NCI-H146 treated with DMSO at 0.1 percent for 48 hours (cell line): Measurements from ENCODE around the gene NFKB2.

Source experiments
- DNase-seq: peaks from one replicate; lab custom pipeline; 2025; ENCODE audit not compliant: unreplicated experiment; lab: John Stamatoyannopoulos, UW

The NFKB2 gene

DNA sequence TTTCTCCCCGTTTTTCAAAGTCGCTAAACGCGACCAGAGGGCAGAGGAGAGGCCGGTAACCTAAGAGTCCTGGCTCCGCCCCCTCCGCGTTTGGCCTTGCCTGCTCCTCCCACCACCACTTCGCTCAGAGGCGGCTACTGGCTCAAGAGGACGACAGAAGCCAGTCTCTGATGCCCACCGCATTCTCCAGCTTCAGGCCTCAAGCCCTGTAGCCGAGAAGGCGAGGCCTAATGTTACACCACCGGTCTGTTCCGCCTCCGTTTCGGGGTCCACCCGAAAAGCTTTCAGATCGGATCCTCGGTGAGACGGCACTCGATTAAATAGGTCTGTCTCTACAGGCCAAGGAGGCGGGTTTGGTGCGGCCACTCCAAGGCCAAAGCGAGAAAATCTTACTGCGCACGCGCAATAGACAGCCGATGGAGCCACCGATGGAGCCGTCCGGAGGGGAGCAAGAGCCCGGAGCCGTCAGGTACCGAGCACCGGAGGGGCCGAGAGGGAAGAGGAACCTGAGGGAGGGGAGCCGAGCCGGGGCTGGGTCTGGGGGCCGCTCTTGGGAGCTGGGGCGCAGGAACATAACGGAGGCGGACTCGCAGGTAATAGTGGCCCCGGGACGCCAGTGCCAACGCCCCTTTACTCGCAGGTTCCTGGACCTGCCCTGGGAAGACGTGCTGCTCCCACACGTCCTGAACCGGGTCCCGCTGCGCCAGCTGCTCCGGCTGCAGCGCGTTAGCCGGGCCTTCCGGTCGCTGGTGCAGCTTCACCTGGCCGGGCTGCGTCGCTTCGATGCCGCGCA lies 25.4 kb downstream of the NFKB2 start, which contains the start of gene FBXL15:
FBXL15 (plus strand) TSS at position 123 of the 793 bp plus-strand sequence; CDS start at position 417, 294 bp downstream.
- peak; percentile 95 for DNase-seq

DNA sequence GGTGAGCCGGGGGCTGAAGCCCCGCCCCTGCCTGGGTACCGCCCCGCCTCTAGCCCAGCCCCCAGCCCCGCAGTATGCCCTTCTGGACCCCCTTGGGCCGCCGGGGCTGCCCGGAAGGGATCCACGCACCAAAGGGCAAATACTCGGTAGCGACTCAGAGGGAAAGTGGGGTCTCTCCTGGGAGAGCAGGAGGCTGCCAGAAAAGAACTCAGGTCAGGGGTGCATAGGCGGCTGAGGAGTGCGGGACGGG lies 25.9 kb downstream of the NFKB2 start:
- DNase-seq = no peak

DNA sequence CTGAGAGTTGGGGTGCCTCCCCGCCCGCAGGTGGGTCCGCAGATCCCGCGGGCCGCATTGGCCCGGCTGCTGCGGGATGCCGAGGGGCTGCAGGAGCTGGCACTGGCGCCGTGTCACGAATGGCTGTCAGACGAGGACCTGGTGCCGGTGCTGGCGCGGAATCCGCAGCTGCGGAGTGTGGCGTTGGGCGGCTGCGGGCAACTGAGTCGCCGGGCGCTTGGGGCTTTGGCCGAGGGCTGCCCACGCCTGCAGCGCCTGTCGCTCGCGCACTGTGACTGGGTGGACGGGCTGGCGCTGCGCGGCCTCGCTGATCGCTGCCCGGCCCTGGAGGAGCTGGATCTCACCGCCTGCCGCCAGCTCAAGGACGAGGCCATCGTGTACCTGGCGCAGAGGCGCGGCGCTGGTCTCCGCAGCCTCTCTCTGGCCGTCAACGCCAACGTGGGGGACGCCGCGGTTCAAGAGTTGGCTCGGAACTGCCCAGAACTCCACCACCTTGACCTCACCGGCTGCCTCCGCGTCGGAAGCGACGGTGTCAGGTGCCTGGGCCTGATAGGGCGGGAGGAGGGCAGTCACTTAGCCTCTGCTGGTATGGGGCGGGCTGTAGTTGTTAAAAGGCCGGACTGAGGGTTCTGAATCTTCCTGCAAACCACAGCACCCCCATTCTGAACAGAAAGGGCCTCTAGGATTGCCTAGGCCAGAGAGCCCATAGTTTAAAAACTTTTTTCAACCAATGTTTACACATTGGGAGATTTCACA lies 26.4 kb downstream of the NFKB2 start:
- DNase-seq = no peak

DNA sequence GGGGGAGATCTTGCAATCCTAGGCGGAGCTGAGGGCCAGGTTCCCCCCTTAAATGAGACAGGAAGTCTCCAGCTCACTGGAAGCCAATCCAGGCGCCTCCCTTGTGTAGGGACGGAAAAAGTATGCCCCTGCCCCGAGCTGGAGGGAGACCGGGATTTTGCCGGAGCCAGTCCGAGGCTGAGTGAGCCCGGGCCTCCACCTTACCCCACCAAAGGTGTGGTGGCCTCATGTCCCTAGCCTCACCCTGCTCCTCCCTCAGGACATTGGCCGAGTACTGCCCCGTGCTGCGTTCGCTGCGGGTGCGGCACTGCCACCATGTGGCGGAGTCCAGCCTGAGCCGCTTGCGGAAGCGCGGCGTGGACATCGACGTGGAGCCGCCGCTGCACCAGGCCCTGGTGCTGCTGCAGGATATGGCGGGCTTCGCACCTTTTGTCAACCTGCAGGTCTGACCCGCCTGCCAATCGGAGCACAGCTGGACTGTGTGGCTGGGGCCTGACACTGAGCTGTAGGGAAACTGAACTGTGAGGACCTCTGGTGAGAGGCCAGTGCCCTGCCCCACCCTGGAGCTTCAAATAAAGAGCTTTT lies 27.1 kb downstream of the NFKB2 start:
- DNase-seq = no peak

DNA sequence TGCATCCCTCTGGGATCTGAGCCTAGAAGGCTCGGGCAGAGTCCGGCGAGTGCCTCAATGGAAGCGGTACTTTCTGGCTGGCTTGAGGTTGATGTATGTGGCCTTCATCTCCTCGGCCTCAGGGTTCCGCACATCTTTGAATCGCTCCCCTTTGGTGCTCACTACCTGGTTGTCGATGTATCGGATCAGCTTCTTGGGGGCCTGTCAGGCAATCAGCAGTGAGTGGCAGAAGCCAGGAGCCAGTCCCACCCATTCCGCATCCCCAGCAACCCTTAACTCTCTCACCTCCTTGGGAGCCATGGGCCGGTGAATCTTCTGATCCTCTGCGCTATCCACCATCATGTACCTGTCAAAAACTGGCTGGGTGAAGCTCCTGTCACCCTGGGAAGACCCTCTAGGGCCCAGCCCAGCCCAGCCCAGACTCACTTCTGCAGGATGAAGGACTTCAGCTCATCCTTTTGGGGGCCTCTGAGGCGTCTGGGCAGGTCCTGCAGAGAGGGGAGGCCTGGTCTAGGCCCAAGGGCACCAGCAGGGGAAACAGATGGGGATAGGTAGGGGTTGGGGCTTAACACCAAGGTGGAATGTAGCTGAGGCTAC lies 28.0 kb downstream of the NFKB2 start:
- no peak for DNase-seq

DNA sequence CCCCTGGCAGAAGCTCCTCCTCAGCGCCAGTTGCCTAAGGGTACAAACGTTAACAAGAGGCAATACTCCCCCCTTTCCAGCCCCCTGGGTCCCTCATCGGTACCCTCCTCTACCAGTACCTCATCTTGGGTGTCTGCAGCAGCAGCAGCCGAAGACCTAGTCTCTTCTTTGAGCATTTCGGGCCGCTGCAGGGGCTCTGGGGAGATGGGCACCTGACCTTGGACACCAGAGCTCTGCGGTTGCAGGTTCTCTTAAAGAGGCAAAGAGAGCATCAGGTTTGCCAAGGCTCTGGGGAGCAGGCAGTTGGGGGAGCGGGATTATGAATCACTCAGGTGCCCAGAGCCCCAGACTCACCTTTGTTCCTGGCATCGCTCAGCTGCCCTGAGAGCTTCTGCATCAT lies 28.6 kb downstream of the NFKB2 start:
- DNase-seq = no peak

DNA sequence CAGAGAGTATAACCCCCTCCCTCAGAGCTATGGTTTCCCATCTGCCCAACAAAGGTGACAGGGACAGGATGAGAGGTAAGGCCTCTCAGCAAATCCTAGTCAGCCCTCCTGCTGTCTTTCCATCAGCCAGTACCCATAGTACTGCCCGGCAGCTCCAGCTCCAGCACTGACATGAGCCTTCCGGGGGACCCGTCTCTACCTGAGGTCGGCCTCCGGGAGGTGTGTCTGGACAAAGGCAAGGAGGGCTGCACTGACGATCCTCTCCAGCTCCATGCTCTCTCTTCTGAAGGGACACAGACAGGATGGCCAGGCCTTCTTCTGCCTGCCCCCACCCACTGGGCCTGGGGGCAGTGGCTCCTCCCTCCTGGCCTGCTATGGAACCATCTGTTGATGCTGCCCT lies 29.4 kb downstream of the NFKB2 start:
- no peak for DNase-seq

DNA sequence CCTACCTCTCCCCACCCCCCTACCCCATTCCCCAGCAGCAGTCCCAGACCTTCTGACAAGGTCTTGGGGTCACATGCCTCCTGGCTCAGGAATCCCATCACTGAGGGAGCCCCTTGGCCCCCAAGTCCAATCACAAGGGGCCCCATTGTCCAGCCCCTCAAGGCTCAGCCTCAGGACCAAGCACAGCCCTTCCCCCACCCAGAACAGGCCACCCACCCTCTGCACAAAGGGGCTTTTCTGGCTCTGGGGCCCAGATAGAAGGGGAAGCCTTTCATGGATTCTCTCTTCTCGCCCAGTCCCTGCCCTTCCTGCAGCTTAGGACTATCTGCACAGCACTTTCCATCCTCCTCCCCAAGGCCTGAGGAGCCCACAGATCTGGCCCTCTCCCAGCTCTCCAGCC lies 29.9 kb downstream of the NFKB2 start:
- no peak for DNase-seq

DNA sequence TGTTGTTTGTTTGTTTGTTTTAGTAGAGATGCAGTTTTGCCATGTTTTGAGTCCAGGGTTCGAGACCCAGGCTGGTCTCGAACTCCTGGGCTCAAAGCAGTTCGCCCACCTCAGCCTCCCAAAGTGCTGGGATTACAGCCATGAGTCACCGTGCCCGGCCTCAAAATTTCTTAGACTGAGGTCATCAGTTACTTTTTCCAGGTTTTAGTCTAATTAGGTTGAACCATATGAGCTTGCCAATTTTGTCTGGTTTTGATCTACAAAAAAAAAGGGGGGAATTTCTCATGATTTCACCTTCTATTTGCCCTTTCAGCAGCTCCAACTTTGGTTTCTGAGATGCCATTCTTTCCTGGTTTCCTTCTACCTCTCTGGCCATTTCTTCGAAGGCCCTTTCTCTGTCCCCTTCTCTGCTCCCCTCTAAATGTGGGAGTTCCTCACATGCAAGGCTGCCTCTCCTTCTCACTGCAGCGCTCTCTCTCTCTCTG lies 31.3 kb downstream of the NFKB2 start:
- DNase-seq = no peak

DNA sequence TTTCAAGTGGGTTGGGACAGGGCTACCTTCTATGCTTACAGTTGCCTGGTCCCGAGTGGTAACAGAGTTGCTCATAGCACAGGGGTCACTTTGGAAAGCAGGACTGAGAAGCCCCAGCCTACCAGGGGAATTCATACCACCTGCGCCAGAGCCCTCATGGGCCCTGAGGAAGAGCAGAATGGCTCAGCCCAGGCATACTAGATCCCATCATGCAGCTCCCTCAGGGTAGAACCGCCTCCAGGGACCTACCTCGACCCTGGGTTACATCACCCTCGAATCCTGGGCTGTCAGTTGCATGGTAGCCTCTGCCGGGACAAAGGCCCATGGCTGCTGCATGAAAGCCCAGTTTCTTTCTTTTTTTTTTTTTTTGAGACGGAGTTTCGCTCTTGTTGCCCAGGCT lies 34.0 kb downstream of the NFKB2 start:
- DNase-seq = no peak

DNA sequence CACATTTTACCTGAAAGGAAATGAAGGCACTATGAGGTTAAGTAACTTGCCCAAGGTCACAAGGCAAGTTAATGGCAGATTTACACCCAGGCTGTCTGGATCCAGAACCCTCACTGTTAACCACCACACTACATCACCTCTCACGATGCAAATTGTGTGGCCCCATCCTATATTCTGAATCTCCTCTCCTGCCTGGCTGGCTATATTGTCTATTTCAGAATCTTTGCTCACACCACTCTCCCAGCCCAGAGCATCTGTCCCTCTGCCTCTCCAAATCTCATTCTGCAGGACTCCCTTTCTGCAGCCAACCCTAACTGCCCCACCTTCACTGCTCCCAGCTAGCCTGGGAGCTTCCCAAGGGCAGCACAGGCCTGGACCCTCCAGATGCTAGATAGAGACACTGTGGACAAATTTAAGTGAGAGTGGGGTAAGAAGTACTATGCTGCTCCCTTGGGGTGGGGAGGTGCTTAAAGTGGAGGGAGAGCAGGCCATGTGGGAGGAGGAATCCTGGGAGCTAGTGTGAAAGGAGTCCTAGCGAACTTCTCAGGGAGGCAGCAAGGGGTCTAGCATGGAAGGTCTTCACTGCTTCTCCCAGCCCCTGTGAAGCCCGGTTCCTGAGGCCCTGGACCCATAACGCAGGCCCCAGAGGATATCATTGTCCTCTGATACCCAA lies 36.1 kb downstream of the NFKB2 start:
- DNase-seq = no peak

DNA sequence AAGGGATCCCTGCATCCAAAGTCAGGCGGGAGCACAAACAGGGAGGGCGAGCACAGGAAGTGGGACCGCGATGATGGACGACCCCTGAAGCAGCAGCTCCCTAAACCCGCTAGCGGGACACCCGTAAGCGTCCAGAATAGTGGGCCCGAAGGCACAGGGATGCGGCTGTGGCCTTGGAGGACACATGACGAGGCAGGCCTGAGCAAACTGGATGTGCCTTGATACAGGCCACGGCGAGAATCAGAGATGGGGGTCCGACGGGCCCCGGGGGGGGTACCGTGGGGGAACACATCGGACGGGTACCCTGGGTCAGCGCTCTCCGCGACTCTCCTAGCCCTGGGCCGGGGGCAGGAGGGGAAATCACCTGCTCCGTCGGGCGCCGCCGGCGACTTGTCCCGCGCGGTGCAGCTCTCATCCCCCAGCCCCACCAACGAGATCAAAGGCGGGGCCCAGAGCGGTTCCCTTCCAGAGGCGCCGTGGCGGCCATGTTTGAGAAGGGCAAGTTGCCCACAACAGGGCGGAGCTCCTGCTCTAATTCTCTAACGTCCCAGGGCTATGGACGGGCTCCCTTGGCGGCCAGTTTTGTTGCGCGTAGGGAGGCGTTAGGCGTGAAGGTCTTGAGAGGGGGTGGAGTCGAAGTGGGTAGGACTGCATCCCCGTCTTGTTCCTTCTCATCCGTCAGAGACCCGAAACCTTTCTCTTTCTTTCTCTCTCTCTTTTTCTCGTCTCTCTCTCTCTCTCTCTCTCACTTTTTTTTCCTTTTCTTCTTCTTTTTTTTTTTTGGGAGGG lies 36.9 kb downstream of the NFKB2 start, which contains the start of gene CUEDC2:
CUEDC2 (minus strand) TSS at position 413 of the 789 bp plus-strand sequence. CDS start 7,386 bp downstream, outside the sequence.
- DNase-seq = peak; percentile 92

DNA sequence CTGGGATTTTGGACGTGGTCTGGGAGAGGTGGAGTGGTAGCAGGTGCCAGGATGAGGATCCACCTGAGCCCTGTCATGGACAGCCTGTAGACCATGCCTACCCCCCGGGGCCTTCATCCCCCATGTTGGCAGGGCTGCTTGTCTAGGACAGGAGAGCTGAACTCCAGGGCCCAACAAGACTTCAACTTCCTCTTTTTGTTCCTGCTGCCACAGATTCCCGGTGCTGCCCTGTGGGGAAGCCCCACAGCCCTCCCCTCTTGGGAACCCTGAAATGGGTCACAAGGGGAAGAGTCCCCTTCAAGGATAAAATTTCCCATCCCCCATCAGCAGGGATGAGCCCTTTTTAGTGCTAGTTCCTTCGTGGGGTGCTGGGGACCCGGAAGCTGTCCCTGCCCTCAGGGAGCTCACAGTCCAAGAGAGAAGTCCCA lies 38.1 kb downstream of the NFKB2 start:
- no peak for DNase-seq

DNA sequence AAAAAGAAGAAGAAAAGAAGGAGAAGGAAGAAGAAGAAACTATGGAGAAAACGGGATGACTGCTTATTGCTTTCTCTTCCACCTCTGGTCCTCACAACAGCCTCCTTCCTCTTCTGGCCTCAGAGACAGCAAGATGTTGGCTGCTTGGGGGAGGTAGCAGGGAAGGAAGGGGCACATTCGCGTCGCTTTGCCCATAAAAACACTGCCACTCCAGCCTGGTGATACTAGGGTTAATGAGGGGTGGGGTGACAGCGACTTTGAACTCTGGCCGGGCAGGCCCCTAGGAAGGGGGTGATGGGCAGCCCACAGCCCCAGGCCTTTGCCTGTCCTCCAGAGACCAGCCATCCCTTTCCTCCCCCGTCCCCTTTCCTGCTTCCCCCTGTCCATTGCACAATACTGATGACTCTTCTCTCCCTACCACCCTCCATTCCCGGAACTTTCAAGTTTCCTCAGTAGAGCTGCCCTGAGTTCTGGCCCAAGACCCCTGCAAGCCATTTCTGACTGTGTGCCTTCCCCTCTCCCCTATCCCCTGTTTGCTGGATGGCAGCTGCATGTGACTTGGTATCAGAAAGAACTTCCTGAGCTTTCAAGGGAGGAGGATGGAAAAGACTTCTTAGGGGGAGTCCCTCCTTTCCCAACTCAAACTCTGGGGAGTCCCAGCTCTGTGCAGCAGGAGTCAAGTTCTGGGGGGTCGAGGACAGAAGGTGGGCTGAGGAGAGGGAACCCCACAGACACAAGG lies 39.1 kb downstream of the NFKB2 start:
- DNase-seq = no peak

DNA sequence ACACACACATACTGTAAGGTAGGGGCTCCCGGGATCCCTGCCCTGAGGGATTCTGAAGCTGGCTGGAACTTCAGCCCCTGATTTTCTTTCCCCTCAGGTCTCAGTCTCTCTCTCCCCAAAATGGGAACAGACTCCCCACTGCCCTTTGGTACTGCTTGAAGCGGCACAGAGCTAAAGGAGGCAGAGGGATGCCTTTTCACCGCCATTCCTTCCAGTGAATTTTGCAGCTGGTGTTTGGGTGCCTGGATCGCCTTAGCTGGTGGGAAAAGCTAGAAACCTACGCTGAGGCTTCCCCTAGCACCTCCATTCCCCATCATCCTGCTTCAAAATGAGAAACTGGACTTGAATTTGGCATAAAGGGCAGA lies 39.6 kb downstream of the NFKB2 start:
- DNase-seq = no peak

DNA sequence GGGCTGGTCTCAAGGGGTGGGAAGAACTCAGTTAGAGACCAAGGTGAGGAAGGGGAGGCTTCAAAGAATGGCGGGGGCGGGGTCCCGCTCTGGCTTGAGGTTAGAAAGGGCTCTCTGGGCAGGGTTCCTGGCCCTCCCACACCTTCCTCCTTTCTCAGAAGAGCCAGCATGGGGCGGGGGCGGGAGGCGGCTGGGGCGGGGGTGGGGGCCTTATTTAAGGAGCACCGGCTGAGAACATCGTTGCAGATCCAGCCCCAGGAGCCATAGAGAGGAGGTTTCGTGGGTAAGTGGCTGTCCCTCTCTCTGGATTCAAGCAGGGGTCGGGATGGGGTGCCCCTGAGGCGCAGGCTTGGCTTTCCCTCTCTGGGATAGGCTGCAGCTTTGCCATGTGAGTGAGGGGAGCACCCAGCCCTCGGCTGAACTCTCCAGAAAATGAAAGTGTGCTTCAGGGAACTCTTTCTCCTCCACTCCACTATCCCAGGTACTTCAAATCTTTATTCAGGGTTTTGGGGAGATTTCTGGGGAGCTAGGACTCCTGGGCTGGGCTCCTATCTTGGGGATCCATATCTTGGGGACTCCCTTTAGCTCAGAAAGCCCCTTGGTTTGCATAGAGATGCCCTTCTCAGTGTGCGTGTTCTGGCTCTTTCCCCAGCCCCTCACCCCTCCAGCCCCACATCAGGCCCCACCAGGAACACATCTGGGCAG lies 40.2 kb downstream of the NFKB2 start:
- no peak for DNase-seq

DNA sequence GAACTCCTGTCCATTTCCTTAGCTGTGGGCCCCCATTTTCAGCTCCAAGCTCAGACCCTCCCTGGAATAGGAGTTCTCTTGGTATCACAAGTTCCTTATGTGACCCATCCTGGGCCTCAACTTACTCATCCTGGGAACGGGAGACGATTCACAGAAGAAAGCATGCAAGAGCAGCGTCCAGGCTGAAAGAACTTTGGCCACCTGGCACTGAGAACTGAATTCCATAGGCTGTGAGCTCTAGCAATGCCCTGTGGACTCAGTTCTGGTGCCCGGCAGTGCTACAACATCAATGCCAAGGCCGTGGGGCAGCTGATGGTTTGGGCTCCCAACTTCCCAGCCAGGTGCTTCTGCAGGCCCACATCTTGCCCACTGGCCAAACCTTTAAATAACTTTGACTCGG lies 40.8 kb downstream of the NFKB2 start:
- DNase-seq = no peak

DNA sequence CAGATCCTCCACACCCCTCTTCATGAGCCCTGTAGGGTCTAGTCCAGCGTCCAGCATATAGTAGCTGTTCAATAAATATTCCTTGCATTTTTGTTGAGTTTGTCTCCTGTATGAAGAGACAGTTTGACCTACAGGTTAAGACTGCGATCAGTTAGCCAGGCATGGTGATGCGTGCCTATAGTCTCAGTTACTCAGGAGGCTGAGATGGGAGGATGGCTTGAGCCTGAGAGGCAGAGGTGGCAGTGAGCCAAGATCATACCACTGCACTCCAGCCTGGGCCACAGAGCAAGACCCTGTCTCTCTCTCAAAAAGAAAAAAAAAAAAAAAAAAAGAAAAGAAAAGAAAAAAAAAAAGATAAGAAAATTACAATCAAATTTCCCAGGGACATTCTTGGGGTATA lies 42.0 kb downstream of the NFKB2 start:
- no peak for DNase-seq

DNA sequence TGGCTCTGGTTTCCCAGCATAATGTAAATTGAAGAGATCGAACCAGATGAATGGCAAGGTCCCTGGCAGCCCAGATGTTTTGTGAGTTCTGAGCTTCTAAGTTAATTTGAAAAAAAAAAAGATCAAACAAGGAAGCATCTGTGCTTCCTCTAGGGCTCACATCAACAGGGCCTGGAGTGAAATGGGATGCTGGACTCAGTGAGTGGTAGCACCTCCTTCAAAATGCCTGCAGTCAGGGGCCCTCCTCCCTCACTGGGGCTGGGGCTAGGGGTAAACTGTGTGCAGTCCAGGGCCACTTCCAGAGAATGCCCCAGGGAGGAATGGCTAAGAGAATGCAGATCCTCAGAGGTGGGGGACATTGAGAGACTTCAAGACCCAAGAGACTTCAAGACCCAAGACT lies 42.9 kb downstream of the NFKB2 start:
- no peak for DNase-seq
